GM12878 (cell line): ENCODE results near the gene AP4S1. TPM values are rescaled to one million over a fixed set of nuclear protein-coding genes. Genes with fewer than 3 reads are reported as not detected.

ENCODE experiments used
- ATAC-seq: fragments of 200-7000 bp; cut with Tn5 transposase; 3 replicates; pipeline ENCODE4 v1.9.1; 2020; ENCODE audit warnings: mild to moderate bottlenecking, moderate library complexity
- BruUV-seq: library from RNA; stranded (reverse); fragments of 400-500 nt; replicated peaks from 2 replicates; lab custom pipeline; 2021; lab: Mats Ljungman, UMichigan
- CTCF ChIA-PET: fragments of 300-600 bp; sonication (Branson Sonifier 250); formaldehyde crosslinking; extraction: SDS; loops from one replicate; lab custom pipeline; 2021; ENCODE audit warnings: inconsistent platforms; lab: Yijun Ruan, JAX
- POLR2A ChIA-PET: fragments of 350-600 bp; formaldehyde crosslinking; extraction: SDS; loops from one replicate; lab custom pipeline; 2021; ENCODE audit warnings: inconsistent platforms; lab: Charles Lee
- RAD21 ChIA-PET: fragments of 300-600 bp; sonication (Branson Sonifier 250); formaldehyde crosslinking; loops from one replicate; lab custom pipeline; 2023; ENCODE audit warnings: antibody characterized with exemption; ENCODE audit not compliant: unreplicated experiment; lab: Charles Lee
- SMC1A ChIA-PET: fragments of 300-600 bp; sonication (Branson Sonifier 250); formaldehyde crosslinking; loops from one replicate; lab custom pipeline; 2023; ENCODE audit not compliant: unreplicated experiment, uncharacterized antibody; lab: Charles Lee
- DNase-seq: peaks from one replicate; pipeline ENCODE4 v3.0.0-alpha.2; 2011; ENCODE audit warnings: low read depth, low spot score
- FAIRE-seq: peaks from 3 replicates; lab custom pipeline; 2011; peaks lifted over from hg19 to GRCh38; lab: Jason Lieb, UNC
- H2AFZ ChIP-seq: 2 replicates; pipeline ENCODE4 v1.6.0; 2011; ENCODE audit warnings: low read depth, low read length, control low read depth; ENCODE audit not compliant: control insufficient read depth
- H3K27ac ChIP-seq: 2 replicates; pipeline ENCODE4 v1.5.1; 2011; ENCODE audit warnings: control low read depth; ENCODE audit not compliant: control insufficient read depth, insufficient read depth
- H3K27me3 ChIP-seq, 2 experiments: replicated peaks in 1 of 2; 2 replicates each; pipeline versions ENCODE4 v1.6.0 to v1.6.1; 2011; ENCODE audit warnings: low read length in 1 of 2; ENCODE audit not compliant: control insufficient read depth in 2 of 2, insufficient read depth in 2 of 2
- H3K36me3 ChIP-seq, 2 experiments: 2 replicates each; pipeline ENCODE4 v1.5.1; 2011; ENCODE audit warnings: low read length in 1 of 2; ENCODE audit not compliant: control insufficient read depth in 2 of 2, insufficient read depth in 2 of 2
- H3K4me1 ChIP-seq: 2 replicates; pipeline ENCODE4 v1.6.1; 2011; ENCODE audit warnings: mild to moderate bottlenecking, low read length, moderate library complexity, mixed read lengths; ENCODE audit not compliant: control insufficient read depth, insufficient read depth
- H3K4me2 ChIP-seq: 2 replicates; pipeline ENCODE4 v1.6.0; 2011; ENCODE audit warnings: control low read depth; ENCODE audit not compliant: control insufficient read depth, insufficient read depth
- H3K4me3 ChIP-seq: fragments of 200-600 bp; sonication (generic); 2 replicates; pipeline ENCODE4 v1.5.1; 2016
- H3K79me2 ChIP-seq: 2 replicates; pipeline ENCODE4 v1.6.0; 2011; ENCODE audit warnings: low read length; ENCODE audit not compliant: control insufficient read depth, insufficient read depth
- H3K9ac ChIP-seq: 2 replicates; pipeline ENCODE4 v1.8.0; 2011; ENCODE audit warnings: low read length, control low read depth, mixed read lengths; ENCODE audit not compliant: control insufficient read depth, insufficient read depth
- H3K9me3 ChIP-seq: replicated peaks from 3 replicates; pipeline ENCODE4 v1.5.1; 2011; ENCODE audit warnings: mild to moderate bottlenecking, low read length; ENCODE audit not compliant: control insufficient read depth, insufficient read depth
- H4K20me1 ChIP-seq: 2 replicates; pipeline ENCODE4 v1.6.0; 2011; ENCODE audit not compliant: control insufficient read depth, insufficient read depth
- CREM ChIP-seq: IDR thresholded peaks from 2 replicates; pipeline ENCODE4 v1.6.1; 2014; ENCODE audit warnings: antibody characterized with exemption, low read depth
- HSF1 ChIP-seq: fragments of 150-350 bp; IDR thresholded peaks from 2 replicates; pipeline ENCODE4 v1.6.1; 2014; ENCODE audit warnings: mild to moderate bottlenecking, low read depth, low read length
- JUNB ChIP-seq: IDR thresholded peaks from 2 replicates; pipeline ENCODE4 v1.6.1; 2016; ENCODE audit warnings: antibody characterized with exemption, mild to moderate bottlenecking
- NR2C2 ChIP-seq: IDR thresholded peaks from 2 replicates; pipeline ENCODE4 v1.6.1; 2011; ENCODE audit warnings: borderline replicate concordance, low read depth; ENCODE audit not compliant: control insufficient read depth, insufficient read length
- RB1 ChIP-seq: fragments of 450-650 bp; formaldehyde crosslinking; IDR thresholded peaks from 2 replicates; pipeline ENCODE4 v1.6.1; 2017; ENCODE audit warnings: mild to moderate bottlenecking, borderline replicate concordance
- RELA ChIP-seq: fragments of 450-650 bp; IDR thresholded peaks from 2 replicates; pipeline ENCODE4 v1.8.0; 2014; ENCODE audit warnings: borderline replicate concordance; ENCODE audit not compliant: partially characterized antibody
- SP1 ChIP-seq: IDR thresholded peaks from one replicate; pipeline ENCODE4 v1.6.1; 2011; ENCODE audit warnings: low read depth, low read length
- TAF1 ChIP-seq: IDR thresholded peaks from 2 replicates; pipeline ENCODE4 v1.6.1; 2011; ENCODE audit warnings: mild to moderate bottlenecking, low read depth, low read length, borderline replicate concordance
- ZNF24 ChIP-seq: fragments of 450-650 bp; IDR thresholded peaks from 2 replicates; pipeline ENCODE4 v1.6.1; 2017; ENCODE audit warnings: antibody characterized with exemption, mild to moderate bottlenecking
- WGBS: methylation state at CpG from one replicate; pipeline ENCODE4 v1.1.6; 2016; ENCODE audit warnings: low lambda C conversion rate; ENCODE audit not compliant: insufficient replicate concordance, insufficient coverage; ENCODE audit errors: missing lambda C conversion rate; 5-methylcytosine and 5-hydroxymethylcytosine counted together
- in situ Hi-C: fragments of 300-500 bp; cut with MboI; formaldehyde crosslinking; loops from 9 replicates; pipeline ENCODE4 v1.14.3; 2018; ENCODE audit warnings: mixed read lengths
- intact Hi-C: fragments of 100-400 bp; cut with micrococcal nuclease; formaldehyde crosslinking; loops from one replicate; pipeline ENCODE4 v1.14.2; 2022; ENCODE audit not compliant: unreplicated experiment
- polyA plus RNA-seq, 11 experiments: library from polyadenylated mRNA; depleted of rRNA in 4 of 11; unstranded in 6 of 11; stranded (reverse) in 5 of 11; fragments of >200 nt; fragmentation: Nextera tagmentation in 4 of 11; fragmentation: Illumina TruSeq in 1 of 11; extraction: Ambion mirVana in 4 of 11; extraction: Trizol in 1 of 11; gene quantifications; 1 replicate in 1 of 11; 2 replicates in 10 of 11; pipeline versions ENCODE4 v1.2.1 to v1.2.3, GENCODE V29; 2011 to 2016; ENCODE audit warnings: inconsistent platforms in 2 of 11, missing spikeins in 2 of 11, low read depth in 1 of 11
- total RNA-seq, 4 experiments: library from RNA; depleted of rRNA in 3 of 4; stranded (reverse); fragments of >200 nt in 3 of 4; fragmentation: Illumina TruSeq in 1 of 4; extraction: Trizol in 1 of 4; gene quantifications; 2 replicates each; pipeline versions ENCODE4 v1.2.1 to v1.2.3, GENCODE V29; 2013 to 2021

The AP4S1 gene
- total and polyA plus RNA-seq, 10 of the 15 experiments (the other 5 are each of a cell fraction or from before 2014, with no cell fraction given), result 3.6 to 9.0 (median 5.7) TPM

DNA sequence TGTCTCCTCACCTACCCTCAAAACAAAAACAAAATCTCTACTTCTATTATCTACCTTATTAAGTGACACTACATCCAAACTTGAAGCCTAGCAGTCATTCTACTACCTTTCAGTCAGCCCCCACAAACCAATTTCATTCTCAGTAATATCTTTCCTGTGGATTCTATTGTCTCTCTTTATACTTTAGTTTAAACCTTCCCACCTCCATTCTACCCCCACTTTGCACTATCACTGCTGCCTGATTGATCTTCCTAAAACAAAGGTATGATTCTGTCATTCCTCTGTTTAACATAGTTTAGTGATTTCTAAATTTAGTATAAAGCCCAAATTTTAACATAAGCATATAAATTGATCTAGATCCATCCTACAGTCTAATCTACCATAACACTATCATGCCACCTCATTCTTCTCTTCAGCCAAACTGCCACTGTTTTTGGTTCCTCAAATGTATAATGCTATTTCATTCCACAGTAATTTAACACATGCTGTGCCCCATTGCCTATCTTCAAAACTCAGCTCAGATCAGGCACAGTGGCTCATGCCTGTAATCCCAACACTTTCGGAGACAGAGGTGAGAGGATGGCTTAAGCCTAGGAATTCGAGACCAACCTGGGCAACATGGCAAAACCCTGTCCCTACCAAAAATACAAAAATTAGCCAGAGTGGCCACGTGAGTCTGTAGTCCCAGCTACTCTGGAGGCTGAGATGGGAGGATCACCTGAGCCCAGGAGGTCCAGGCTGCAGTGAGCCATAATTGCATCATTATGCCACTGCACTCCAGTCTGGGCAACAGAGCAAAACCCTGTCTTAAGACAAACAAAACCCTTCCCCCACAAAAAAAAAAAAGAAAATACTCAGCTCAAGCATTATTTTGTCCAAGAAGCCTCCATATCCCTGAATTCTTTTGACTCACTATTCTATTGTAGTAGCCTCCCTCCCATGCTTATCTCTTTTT lies 3.8 kb downstream of the AP4S1 start:
- ChIA-PET POLR2A (interaction anchor here (0.6 to 2.1 kb wide), 4 partner anchors 9 to 188 kb away, joined by 4 to 9 read pairs (median 4); no protein-coding TSS in a partner anchor), SMC1A (interaction anchor here (1.3 kb wide), 1 partner anchor 34 kb away, joined by 3 read pairs; no protein-coding TSS in a partner anchor)
- Histone ChIP-seq H3K36me3 (no peaks in the 10 kb centered on the region), H3K27me3 (no peaks in the 10 kb centered on the region), H3K9me3 (no peaks in the 10 kb centered on the region), H3K4me1 (peaks cover 30% of the 10 kb centered on the region), H3K27ac (no peak overlapping the region), H3K9ac (no peak overlapping the region)
- WGBS, result 100% methylated on average over 3 of the region's 3 CpGs
- in situ Hi-C loops, result no loop called here
- DNase-seq (no peak), FAIRE-seq (no peak), ATAC-seq (no peak)
- BruUV-seq, result no TSS peak
- TF ChIP-seq CREM, result no peak
- TF ChIP-seq ZNF24, result no peak
- no peak for TF ChIP-seq RELA
- peak; percentile 20 for TF ChIP-seq JUNB
- TF ChIP-seq, all 136 proteins: peak for 1
- Histone ChIP-seq H3K79me2 (peaks cover 23% of the 10 kb centered on the region), H4K20me1 (no peaks in the 10 kb centered on the region), H2AFZ (no peak overlapping the region), H3K4me2 (no peak overlapping the region), H3K4me3 (no peak overlapping the region)
- RAD21 ChIA-PET, result no interaction called here
- CTCF ChIA-PET, result interaction anchor here (0.6 to 1.9 kb wide), 4 partner anchors 9 to 53 kb away, joined by 3 to 5 read pairs (median 4); no protein-coding TSS in a partner anchor
- intact Hi-C loops, result no loop called here

DNA sequence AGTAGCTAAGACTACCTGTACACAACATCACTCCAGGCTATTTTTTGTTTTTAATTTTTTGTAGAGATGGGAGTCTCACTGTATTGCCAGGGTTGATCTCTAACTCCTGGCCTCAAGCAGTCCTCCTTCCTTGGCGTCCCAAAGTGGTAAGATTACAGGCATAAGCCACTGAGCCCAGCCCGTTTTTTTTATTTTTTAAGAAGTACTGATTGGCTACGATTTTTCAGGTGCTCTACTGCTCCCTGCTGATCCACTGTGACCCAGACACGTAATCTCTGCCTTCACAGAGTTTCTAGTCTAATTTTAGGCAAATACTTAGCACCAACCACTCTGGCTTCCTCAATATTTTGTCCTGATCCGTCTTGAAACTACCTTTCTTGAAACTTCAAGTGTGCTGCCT lies 5.0 kb downstream of the AP4S1 start:
- FAIRE-seq, result no peak
- no peak overlapping the region for H3K27ac ChIP-seq
- ATAC-seq, result no peak
- ChIA-PET POLR2A (interaction anchor here (0.6 kb wide), 1 partner anchor 187 kb away, joined by 4 read pairs; no protein-coding TSS in a partner anchor), CTCF (interaction anchor here (1.7 kb wide), 1 partner anchor 52 kb away, joined by 5 read pairs; no protein-coding TSS in a partner anchor), SMC1A (no interaction called here), RAD21 (no interaction called here)
- H3K36me3 ChIP-seq, result no peaks in the 10 kb centered on the region
- no peak overlapping the region for H3K9ac ChIP-seq
- BruUV-seq, result no TSS peak
- WGBS, result 82% methylated on average over 5 of the region's 5 CpGs
- H3K9me3 ChIP-seq, result no peaks in the 10 kb centered on the region
- H4K20me1 ChIP-seq, result no peaks in the 10 kb centered on the region
- no peak for DNase-seq
- H3K79me2 ChIP-seq, result peaks cover 11% of the 10 kb centered on the region
- TF ChIP-seq SP1 (no peak), RB1 (no peak), TAF1 (no peak), HSF1 (no peak), NR2C2 (no peak)
- intact Hi-C loops (no loop called here), in situ Hi-C loops (no loop called here)
- H3K4me1 ChIP-seq, result peaks cover 30% of the 10 kb centered on the region
- H3K27me3 ChIP-seq, result no peaks in the 10 kb centered on the region
- no peak overlapping the region for H3K4me2 ChIP-seq
- no peak overlapping the region for H2AFZ ChIP-seq
- H3K4me3 ChIP-seq, result no peak overlapping the region
